Keratinocyte (primary cell): ENCODE results near the gene TLR9. TPM values are rescaled to one million over a fixed set of nuclear protein-coding genes. Genes with fewer than 3 reads are reported as not detected.

Source experiments
- DNase-seq: peaks from one replicate; pipeline ENCODE4 v3.0.0-alpha.2; 2011; ENCODE audit warnings: low read depth, missing footprints, low spot score
- FAIRE-seq: peaks from 2 replicates; lab custom pipeline; 2011; peaks lifted over from hg19 to GRCh38; lab: Jason Lieb, UNC
- H2AFZ ChIP-seq: 2 replicates; pipeline ENCODE4 v1.6.0; 2012; ENCODE audit warnings: low read length, control low read depth, inconsistent platforms; ENCODE audit not compliant: control insufficient read depth
- H3K27ac ChIP-seq: 2 replicates; pipeline ENCODE4 v1.5.1; 2011; ENCODE audit warnings: low read length; ENCODE audit not compliant: control insufficient read depth, insufficient read depth
- H3K27me3 ChIP-seq: 3 replicates; pipeline ENCODE4 v1.6.0; 2011; ENCODE audit warnings: low read length; ENCODE audit not compliant: control insufficient read depth, insufficient read depth; ENCODE audit errors: extremely low read depth
- H3K36me3 ChIP-seq, 2 experiments: 2 replicates in 1 of 2; 3 replicates in 1 of 2; pipeline ENCODE4 v1.5.1; 2011; ENCODE audit warnings: low read length in 2 of 2, mild to moderate bottlenecking in 1 of 2; ENCODE audit not compliant: control insufficient read depth in 2 of 2, insufficient read depth in 2 of 2; ENCODE audit errors: extremely low read depth in 1 of 2
- H3K4me1 ChIP-seq: 3 replicates; pipeline ENCODE4 v1.5.1; 2011; ENCODE audit warnings: low read length; ENCODE audit not compliant: control insufficient read depth, insufficient read depth; ENCODE audit errors: extremely low read depth
- H3K4me2 ChIP-seq: 3 replicates; pipeline ENCODE4 v1.6.0; 2011; ENCODE audit warnings: low read depth, low read length; ENCODE audit not compliant: control insufficient read depth, insufficient read depth; ENCODE audit errors: extremely low read depth
- H3K4me3 ChIP-seq, 3 experiments: fragments of 200-600 bp in 1 of 3; sonication (generic) in 1 of 3; 2 replicates in 2 of 3; 3 replicates in 1 of 3; pipeline ENCODE4 v1.5.1; 2011 to 2016; ENCODE audit warnings: low read length in 3 of 3, mild to moderate bottlenecking in 3 of 3, control low read depth in 2 of 3, inconsistent platforms in 1 of 3, low read depth in 1 of 3, mixed read lengths in 1 of 3, mixed run types in 1 of 3, moderate library complexity in 1 of 3; ENCODE audit not compliant: control insufficient read depth in 2 of 3, insufficient read depth in 2 of 3; ENCODE audit errors: extremely low read depth in 1 of 3
- H3K79me2 ChIP-seq: 2 replicates; pipeline ENCODE4 v1.6.0; 2012; ENCODE audit warnings: low read length; ENCODE audit not compliant: control insufficient read depth, insufficient read depth
- H3K9ac ChIP-seq: 3 replicates; pipeline ENCODE4 v1.6.0; 2011; ENCODE audit warnings: low read length; ENCODE audit not compliant: control insufficient read depth, insufficient read depth; ENCODE audit errors: extremely low read depth
- H3K9me1 ChIP-seq: 3 replicates; pipeline ENCODE4 v1.6.0; 2011; ENCODE audit warnings: low read length; ENCODE audit not compliant: control insufficient read depth, insufficient read depth; ENCODE audit errors: extremely low read depth
- H3K9me3 ChIP-seq: 2 replicates; pipeline ENCODE4 v1.5.1; 2012; ENCODE audit warnings: low read depth, low read length; ENCODE audit not compliant: control insufficient read depth
- H4K20me1 ChIP-seq: 3 replicates; pipeline ENCODE4 v1.6.0; 2011; ENCODE audit warnings: low read length; ENCODE audit not compliant: control insufficient read depth, insufficient read depth; ENCODE audit errors: extremely low read depth
- EZH2 ChIP-seq: IDR thresholded peaks from one replicate; pipeline ENCODE4 v1.6.1; 2012; ENCODE audit warnings: inconsistent platforms, mild to moderate bottlenecking, low read length, moderate library complexity
- dilution Hi-C: fragments of 300-500 bp; cut with MboI; formaldehyde crosslinking; loops from one replicate; pipeline ENCODE4 v1.7.0; 2020; ENCODE audit warnings: low sequenced_read_pairs; ENCODE audit not compliant: extremely low pct_ligation_motif_present
- polyA plus RNA-seq, 5 experiments: library from polyadenylated mRNA; depleted of rRNA in 3 of 5; stranded (reverse) in 3 of 5; stranded (forward) in 1 of 5; unstranded in 1 of 5; fragments of >200 nt; gene quantifications; 1 replicate in 1 of 5; 2 replicates in 3 of 5; 3 replicates in 1 of 5; pipeline versions ENCODE4 v1.2.1 to v1.2.3, GENCODE V29; 2011 to 2012; ENCODE audit warnings: missing spikeins in 2 of 5, low read depth in 1 of 5, low replicate concordance in 1 of 5
- TF ChIP-seq, protein P1 (sequence below), 3 experiments: IDR thresholded peaks in 1 of 3; conservative IDR thresholded peaks in 1 of 3; optimal IDR thresholded peaks in 1 of 3; 2 replicates in 2 of 3; 3 replicates in 1 of 3; pipeline versions ENCODE3 to v1.5.1; 2011; ENCODE audit warnings: low read length in 3 of 3, mild to moderate bottlenecking in 3 of 3, moderate library complexity in 2 of 3, control low read depth in 1 of 3, inconsistent platforms in 1 of 3; ENCODE audit not compliant: insufficient read depth in 2 of 3; ENCODE audit errors: extremely low read depth in 1 of 3

TLR9 gene
- polyA plus RNA-seq, 1 donor (not counting 4 experiments of a cell fraction or from before 2014, with no cell fraction given) = not detected

DNA sequence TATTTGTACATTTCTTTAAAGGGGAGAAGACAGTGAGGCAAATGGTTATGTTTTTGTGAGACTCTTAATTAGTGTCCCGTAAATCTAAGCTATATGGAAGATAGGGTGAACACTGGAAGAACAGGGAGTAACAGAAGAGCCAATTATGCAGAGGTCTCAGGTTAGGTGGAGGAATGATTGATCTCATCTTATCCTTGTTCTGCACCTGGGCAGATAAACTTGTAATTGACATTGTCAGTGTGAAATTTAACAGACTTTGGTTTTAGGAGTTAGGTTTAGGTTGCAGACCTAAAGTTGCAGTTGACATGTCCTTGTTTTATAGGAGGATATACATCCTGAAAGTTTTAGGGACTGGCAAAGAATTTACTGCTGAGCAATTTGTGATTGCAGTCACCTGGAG is 16.6 kb upstream of the TLR9 start:
- DNase-seq (no peak), FAIRE-seq (no peak)
- Histone ChIP-seq H3K4me3 (no peak overlapping the region), H3K27me3 (no peaks in the 10 kb centered on the region), H3K36me3 (no peaks in the 10 kb centered on the region), H4K20me1 (no peaks in the 10 kb centered on the region), H3K79me2 (peaks cover 23% of the 10 kb centered on the region), H3K4me2 (no peak overlapping the region), H2AFZ (no peak overlapping the region), H3K9me1 (no peaks in the 10 kb centered on the region), H3K9ac (no peak overlapping the region), H3K9me3 (no peaks in the 10 kb centered on the region), H3K4me1 (peaks cover 55% of the 10 kb centered on the region), H3K27ac (no peak overlapping the region)
- no peak for TF ChIP-seq EZH2
- TF ChIP-seq, protein P1, sequence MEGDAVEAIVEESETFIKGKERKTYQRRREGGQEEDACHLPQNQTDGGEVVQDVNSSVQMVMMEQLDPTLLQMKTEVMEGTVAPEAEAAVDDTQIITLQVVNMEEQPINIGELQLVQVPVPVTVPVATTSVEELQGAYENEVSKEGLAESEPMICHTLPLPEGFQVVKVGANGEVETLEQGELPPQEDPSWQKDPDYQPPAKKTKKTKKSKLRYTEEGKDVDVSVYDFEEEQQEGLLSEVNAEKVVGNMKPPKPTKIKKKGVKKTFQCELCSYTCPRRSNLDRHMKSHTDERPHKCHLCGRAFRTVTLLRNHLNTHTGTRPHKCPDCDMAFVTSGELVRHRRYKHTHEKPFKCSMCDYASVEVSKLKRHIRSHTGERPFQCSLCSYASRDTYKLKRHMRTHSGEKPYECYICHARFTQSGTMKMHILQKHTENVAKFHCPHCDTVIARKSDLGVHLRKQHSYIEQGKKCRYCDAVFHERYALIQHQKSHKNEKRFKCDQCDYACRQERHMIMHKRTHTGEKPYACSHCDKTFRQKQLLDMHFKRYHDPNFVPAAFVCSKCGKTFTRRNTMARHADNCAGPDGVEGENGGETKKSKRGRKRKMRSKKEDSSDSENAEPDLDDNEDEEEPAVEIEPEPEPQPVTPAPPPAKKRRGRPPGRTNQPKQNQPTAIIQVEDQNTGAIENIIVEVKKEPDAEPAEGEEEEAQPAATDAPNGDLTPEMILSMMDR (optimal IDR thresholded peaks at IDR 0.05 in 1 of 3, IDR thresholded peaks at IDR 0.05 in 1 of 3, conservative IDR thresholded peaks at IDR 0.05 in 1 of 3; ENCODE audit: extremely low read depth in 1 of 3, insufficient read depth in 2 of 3, low read length in 3 of 3) = no peak
- dilution Hi-C loops = no loop called here

DNA sequence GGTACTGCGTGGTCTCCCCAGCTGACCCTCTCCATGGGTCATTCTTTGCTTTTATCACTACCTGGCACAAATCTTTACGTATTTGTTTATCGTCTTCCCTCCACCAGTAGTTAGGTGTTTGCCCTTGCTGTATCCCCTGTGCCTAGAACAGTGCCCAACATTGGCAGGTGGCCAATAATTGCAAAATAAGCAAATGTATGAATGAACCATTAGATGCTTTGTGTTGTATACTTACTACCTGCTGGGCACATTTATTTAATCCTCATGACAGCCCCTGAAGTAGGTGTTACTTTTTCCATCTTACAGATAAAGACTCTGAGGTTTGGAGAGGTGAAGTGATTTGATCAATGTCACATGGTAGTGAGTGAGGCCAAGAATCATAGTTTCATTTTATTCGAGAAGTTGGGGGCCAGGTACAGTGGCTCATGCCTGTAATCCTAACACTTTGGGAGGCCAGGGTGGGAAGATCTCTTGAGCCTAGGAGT is 15.5 kb upstream of the TLR9 start:
- FAIRE-seq = no peak
- dilution Hi-C loops = no loop called here
- Histone ChIP-seq H3K9me3 (no peaks in the 10 kb centered on the region), H3K4me3 (no peak overlapping the region), H3K4me1 (peaks cover 51% of the 10 kb centered on the region), H3K79me2 (peaks cover 32% of the 10 kb centered on the region), H3K9me1 (no peaks in the 10 kb centered on the region), H3K4me2 (no peak overlapping the region), H3K9ac (no peak overlapping the region), H2AFZ (no peak overlapping the region), H4K20me1 (no peaks in the 10 kb centered on the region), H3K27ac (peak overlapping the region; percentile 84), H3K27me3 (no peaks in the 10 kb centered on the region), H3K36me3 (no peaks in the 10 kb centered on the region)
- no peak for TF ChIP-seq EZH2
- TF ChIP-seq, protein P1 (optimal IDR thresholded peaks at IDR 0.05 in 1 of 3, IDR thresholded peaks at IDR 0.05 in 1 of 3, conservative IDR thresholded peaks at IDR 0.05 in 1 of 3; ENCODE audit: extremely low read depth in 1 of 3, insufficient read depth in 2 of 3, low read length in 3 of 3) = no peak
- no peak for DNase-seq
